IMR-90 (cell line): Measurements from ENCODE around the gene SKP1. TPM values are rescaled to one million over a fixed set of nuclear protein-coding genes. Genes with fewer than 3 reads are reported as not detected.

Experiments
- ELK1 ChIP-seq: fragments of 150-350 bp; IDR thresholded peaks from 2 replicates; pipeline ENCODE4 v1.6.1; 2016; ENCODE audit warnings: low read depth, mild to moderate bottlenecking, low read length, moderate library complexity, borderline replicate concordance
- RAD21 ChIP-seq: IDR thresholded peaks from 2 replicates; pipeline ENCODE4 v1.6.1; 2012; ENCODE audit warnings: low read length, improper control_type of control experiment
- polyA plus RNA-seq, 3 experiments: library from polyadenylated mRNA; depleted of rRNA; stranded (reverse); fragments of >200 nt; gene quantifications; 2 replicates each; pipeline ENCODE4 v1.2.3, GENCODE V29; 2012; ENCODE audit warnings: low replicate concordance in 1 of 3
- total RNA-seq: library from RNA; depleted of rRNA; stranded (reverse); fragments of >200 nt; gene quantifications from 2 replicates; pipeline ENCODE4 v1.2.3, GENCODE V29; 2012

The SKP1 gene
- total and polyA plus RNA-seq, 2 of the 4 experiments (the other 2 are of a cell fraction): 206 to 618 TPM

DNA sequence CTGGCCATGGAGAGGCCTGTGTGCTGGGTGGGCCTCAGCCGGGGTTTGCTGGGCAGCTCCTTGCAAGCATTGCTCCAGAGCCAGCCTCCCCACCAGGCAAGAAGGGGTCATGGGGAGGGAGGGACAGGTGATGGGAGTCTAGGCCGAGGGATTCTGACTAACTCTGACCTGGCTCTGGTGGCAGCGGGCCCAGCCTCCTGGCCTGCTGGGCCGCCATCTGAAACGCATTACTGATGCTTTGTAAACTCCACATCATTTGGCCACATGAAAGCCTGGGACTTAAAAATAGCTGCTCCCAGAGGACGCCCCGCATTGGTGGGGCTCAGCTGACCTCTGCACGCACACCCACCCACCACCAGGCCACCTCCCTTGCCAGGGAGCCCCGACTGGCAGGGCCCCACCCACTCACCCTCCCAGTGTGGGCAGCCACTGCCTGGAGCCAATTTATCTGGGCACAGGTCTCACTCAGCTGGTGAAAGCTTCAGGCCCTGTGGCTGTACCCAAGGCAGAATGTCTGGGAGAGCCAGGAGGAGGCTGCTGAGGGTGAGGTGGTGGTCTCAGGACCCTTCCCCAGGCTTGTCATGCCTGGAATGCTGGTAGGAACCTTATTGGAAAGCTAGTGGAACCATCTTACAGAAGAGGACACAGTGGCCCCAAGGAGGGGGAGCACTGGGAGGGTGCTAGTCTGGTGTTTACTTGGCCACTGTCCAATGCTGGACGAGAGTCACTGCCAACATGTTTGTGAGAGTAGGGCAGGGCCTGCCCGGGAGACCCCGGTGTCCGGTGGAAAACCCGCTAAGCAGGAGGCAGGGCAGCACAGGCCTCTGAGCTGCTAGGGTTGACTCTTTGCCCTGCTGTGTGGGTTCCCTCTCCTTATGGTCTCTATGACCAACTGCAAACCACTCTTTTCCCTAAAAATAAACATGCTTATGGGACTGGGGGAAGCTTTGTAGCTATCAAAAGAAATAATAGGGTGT, 51.4 kb downstream of the SKP1 start (continued):
- TF ChIP-seq ELK1 (no peak), RAD21 (no peak)
